HG03558 (cell line): ENCODE measurements around the gene BRSK1.
"Not testable (repeated sequence)": the region's sequence is repeated elsewhere in the genome, so short reads cannot be mapped to it uniquely, and the experiment has no call there.

Source experiments
- ATAC-seq: cut with Tn5 transposase; IDR thresholded peaks from one replicate; pipeline ENCODE4 v1.9.1; 2021; ENCODE audit warnings: moderate number of reproducible peaks; ENCODE audit not compliant: unreplicated experiment; ENCODE audit errors: extremely low read depth

The BRSK1 gene

DNA sequence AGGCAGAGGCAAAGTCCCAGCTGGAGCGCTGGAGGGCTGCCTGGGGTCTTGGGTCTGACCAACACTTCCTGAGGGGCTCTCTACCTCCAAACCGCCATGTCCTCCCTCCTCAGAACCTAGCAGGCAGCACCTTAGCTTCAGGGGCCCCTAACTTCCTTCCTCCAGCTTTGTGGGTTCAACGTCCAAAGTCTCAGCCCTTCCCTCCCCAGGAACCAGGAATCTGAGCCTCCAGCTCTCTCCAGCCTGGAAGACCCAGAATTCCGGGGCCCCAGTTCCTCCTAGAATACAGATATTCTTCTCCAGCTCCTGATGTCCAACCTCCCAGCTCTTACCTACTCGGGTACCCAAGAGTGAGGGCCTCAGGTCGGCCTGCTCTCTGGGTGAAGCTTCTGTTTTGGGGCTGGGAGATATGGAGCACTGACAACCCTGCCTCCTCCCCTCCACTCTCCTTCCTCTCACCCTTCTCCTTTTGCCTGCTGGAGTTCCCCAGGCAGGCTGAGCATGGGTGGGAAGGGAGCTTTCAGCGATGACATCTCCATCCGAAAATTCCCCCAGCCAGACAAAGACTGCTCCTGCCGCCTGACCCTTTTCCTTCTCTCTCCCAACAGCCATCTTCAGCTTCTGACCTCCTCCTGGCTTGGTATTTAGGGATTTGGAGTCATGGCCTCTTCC lies 37.8 kb downstream of the BRSK1 start:
- ATAC-seq = no peak

DNA sequence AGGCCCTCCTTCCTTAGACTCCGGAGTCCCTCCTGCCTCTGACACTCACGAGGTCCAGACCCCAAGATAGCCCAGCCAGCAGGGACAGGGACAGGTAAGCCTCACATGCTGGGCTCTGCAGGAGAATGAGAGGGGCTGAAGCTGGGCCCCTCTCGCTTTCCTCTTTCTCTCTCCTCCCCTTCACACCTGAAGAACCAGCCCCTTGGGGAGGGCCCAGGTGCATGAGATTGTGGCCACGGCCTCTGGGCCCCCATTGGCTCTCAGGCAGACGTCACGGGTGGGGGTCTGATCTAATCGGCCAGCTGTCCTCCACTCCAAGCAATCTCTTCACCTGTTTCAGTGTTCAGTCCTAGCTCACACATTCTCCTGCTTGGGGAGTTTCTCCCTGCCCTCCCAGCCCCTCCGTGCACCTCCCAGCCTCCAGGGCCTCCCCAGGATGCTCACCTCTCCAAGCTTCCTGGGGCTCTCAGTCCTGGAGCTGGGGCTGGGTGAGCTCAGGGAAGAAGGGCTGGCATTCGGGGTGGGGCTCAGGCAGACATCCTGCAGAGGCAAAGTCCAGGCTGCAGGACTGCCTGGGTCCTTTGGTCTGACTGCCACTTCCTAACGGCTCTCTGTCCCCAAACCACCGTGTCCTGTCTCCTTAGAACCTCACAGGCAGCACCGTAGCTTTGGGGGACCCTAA lies 38.5 kb downstream of the BRSK1 start:
- no peak for ATAC-seq

DNA sequence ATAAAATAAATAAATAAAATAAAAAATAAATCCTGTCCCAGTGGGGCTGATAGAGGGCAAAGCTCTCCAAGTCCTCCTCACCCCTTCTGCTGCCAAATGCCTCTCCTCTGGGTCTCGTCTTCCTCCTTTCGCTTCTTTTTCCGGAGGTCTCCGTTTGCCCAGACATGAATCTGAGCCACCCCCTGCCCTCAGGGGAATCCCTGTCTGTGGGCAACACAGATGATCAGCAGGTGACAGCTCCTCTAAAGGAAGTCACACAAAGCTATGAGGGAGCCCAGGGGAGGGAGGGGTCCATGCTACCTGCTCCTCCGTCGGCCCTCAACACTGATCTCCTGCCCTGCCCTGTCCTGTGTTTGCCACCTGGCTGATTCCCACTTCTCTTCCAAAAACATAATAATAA lies 40.9 kb downstream of the BRSK1 start:
- ATAC-seq = no peak

DNA sequence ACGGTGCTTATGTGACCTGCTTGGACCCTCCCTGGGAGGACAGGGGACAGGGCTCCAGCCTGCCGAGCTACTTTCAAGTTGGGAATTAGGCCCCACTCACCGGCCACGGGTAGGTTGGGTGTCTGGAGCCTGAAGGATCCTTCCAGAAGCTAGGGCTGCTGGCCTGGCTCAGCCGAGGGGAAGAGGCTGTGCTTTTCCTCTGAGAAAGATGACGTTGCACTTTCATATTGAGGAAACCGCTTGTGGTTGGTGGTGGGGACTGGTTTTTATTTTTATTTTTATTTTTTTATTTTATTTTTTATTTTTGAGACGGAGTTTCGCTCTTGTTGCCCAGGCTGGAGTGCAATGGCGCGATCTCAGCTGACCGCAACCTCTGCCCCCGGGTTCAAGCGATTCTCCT lies 41.4 kb downstream of the BRSK1 start, which contains the start of gene TMEM150B:
Gene TMEM150B (minus strand): TSS at position 170 of the 400 bp plus-strand sequence. CDS start 4,305 bp downstream, outside the sequence.
- no peak for ATAC-seq

DNA sequence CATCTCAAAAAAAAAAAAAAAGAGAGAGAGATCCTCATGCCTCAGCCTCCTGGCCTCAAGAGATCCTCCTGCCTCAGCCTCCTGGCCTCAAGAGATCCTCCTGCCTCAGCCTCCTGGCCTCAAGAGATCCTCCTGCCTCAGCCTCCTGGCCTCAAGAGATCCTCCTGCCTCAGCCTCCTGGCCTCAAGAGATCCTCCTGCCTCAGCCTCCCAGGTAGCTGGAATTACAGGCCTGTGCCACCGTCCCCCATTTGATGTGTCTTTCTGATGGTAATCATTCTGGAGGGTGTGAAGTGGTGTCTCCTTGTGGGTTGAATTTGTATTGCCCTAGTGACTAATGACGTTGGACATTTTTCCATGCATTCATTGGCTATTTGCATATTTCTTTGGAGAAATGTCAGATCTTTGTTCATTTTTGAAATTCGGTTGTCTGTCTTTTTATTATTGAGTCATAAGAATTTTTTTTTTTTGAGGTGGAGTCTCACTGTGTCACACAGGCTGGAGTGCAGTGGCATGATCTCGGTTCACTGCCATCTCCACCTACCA lies 45.0 kb downstream of the BRSK1 start:
- ATAC-seq = not testable (repeated sequence)

DNA sequence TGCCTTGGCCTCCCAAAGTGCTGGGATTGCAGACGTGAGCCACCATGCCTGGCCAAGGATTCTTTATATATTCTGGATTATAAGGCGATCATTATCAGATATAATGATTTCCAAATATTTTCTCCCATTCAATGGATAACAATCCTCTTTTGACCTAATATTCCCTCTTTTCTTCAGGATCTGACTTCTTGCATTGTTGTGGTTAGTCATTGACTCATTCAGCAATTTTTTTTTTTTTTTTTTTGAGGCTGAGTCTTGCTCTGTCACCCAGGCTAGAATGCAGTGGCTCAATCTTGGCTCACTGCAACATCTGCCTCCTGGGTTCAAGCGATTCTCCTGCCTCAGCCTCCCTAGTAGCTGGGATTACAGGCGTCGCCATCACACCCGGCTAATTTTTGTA lies 46.0 kb downstream of the BRSK1 start:
- not testable (repeated sequence) for ATAC-seq

DNA sequence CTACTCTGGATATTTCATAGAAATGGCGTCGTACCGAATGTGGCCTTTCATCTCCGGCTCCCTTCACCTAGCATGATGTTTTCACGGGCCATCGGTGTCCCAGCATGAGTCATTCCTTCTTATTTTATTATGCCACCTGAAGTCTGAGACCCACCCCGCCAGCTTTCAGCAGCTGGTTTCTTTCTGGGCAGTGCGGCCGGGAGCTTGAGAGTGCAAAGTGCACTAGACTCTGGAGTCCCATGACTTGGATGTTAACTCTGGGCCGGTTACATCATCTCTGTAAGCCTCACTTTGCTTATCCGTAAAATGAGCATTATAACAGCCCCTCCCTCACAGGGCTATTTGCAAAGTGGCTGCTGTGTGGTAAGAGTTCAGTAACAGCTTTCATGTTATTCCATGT lies 50.1 kb downstream of the BRSK1 start:
- ATAC-seq = no peak

DNA sequence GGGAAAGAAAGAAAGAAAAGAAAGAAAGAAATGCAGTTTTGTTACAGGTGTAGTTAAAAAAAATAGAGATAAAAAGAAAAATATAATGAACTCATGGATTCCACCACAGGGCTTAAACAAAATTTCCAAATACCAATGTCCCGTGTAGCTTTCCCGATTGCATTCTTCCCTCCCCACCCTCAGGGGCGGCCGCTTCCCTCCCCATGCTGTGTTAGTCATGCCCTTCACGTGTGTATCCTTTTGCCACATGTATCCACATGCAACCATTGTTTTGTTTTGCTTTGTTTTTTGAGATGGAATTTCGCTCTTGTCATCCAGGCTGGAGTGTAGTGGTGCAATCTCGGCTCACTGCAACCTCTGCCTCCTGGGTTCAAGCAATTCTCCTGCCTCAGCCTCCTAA lies 52.3 kb downstream of the BRSK1 start:
- ATAC-seq = no peak

DNA sequence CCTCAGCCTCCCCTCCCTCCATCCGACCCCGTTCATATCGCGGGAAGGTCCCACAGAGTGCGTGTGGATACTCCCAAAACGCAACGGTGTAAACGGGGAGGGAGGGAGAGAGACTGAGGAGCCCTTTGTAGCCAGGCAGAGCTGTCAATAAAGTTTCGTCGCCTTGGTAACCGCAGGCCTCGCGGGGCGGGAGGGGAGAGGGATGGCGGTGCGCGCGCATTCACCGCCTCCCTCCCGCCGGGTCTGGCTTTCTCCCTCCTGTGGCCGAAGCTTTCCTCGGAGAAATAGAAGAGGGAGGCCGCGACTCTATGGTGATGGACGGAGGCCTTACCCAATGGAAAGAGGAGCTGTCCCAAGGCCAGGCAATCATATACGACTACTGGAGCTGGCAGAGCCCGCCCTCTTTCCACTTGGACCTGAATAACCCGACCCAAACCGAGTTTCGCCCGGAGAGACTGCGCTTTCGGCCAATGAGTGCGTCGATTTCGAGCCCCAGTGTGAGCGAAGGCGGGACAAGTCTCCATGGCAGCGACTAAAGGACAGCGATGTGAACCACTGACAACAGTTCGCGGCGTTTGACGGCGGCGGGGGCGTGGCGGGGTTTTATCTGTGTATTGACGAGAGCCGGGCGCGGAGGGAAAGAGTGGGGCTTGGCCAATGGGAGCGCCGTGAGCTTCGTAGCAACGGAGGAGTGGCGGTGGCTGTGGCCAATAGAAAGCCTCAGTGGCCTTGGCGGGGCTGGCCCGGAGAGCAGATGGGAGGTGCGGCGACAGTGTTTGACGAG lies 55.5 kb downstream of the BRSK1 start, which contains the start of gene KMT5C:
Gene KMT5C (plus strand): TSS at position 772 of the 784 bp plus-strand sequence. CDS start 2,061 bp downstream, outside the sequence.
- ATAC-seq = peak; percentile 67

DNA sequence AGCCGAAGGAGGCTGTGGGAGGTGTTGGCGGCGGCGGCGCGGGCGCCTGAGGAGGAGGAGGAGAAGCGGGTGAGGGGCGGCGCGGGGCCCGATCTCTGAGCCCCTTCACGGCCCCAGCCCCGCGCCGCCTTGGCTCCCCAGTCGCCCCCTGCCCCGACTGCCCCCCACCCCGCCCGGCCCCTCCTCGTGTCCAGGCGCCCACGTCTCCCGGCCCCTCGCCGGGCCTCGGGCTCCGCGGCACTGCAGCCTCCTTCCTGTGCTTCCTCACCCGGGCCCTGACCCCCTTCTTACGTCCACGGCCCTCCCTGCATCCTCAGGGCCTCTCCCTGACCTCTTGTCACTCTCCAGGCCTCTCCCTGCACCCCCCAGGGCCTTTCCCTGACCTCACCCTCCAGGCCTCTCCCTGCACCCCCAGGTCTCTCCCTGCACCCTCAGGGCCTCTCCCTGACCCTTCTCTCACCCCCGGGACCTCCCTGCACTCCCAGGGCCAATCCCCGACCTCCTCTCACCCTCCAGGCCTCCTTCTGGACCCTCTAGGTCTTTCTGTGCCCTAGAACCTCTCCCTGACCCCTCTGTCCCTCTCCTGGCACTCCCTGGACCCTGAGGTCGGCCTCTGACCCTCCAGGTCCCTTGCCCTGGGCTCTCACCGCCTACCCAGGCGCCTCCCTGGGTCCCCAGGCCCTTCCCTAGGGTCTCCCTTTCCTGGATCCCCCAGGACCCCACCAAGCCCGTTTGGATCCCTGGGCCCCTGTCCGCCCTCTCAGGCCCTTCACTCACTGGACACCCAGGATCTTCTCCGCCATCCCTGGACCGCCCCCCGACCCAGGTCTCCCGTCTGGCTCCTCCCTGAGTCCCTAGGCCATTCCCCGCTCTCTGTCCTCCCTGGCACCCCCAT lies 56.3 kb downstream of the BRSK1 start:
- no peak for ATAC-seq

DNA sequence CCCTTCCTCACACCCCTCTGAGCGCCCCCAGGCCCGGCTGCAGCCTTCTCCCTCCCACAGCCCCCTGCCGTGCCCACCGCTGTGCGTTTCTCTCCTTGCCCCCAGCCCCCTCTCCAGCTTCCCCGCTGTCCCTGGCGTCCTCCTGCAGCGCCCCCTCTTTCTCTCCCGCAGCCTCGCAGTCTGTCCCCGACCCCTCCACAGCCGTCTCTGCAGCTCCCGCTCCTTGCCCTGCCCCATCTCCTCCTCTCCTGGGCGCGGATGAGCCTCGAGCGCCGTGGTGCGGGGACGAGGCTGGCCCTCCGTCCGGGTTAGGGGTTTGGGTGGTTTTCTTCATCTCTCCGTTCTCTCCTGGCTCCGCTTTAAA lies 57.0 kb downstream of the BRSK1 start:
- no peak for ATAC-seq

DNA sequence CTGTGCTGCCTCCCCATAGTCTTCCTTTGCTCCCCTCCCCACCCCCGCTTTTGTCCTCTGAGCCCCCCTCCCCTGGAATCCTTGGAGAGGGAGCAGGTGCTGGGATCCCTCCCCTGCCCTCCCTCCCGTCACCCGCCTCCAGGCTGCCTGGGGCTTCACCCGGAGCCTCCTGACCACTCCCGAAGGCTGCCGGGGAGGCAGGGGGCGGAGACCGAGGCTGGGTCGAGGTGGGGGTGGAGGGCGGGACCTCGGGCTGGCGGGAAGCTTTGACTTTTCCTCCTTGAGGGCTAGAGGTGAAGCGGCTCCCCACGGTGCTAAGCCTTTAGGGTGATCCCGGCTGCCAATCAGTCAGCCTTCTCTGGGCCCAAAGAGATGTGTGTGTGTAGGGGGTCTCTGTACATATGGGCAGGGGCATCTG lies 57.4 kb downstream of the BRSK1 start:
- ATAC-seq = no peak

DNA sequence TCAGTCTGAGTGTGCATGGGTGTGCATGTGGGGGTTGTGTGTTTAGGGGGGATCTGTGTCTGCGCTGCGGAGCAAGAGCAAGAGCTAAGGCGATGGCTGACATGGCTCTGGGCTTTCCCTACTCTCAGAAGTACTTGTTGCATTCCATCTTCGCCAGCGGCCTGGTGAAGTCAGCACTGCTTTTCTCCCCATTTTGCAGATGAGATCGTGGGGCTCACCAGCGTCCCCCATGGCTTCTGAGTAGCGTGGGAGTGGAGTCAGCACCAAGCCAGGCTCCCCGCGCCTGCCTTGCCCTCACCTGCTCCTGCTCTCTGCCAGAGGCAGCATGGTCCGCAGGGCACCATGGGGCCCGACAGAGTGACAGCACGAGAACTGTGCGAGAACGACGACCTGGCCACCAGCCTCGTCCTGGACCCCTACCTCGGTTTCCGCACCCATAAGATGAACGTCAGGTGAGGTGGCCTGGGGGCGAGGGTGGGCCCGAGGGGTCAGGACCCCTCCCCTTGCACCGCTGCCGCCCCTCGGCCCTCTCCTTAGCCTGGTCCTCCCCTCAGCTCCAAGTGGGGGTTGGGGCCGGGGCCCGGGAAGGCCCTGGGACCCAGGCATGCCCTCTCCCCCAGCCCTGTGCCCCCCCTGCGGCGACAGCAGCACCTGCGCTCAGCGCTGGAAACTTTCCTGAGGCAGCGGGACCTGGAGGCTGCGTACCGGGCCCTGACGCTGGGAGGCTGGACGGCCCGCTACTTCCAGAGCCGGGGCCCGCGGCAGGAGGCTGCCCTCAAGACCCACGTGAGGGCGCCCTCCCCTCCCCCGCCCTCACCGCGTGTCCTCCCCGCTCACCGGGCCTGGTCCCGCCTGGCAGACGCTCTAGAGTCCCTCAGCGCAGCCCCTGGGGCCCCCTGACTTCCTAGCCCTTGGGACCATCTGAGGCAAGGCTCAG lies 58.1 kb downstream of the BRSK1 start:
- ATAC-seq = no peak

DNA sequence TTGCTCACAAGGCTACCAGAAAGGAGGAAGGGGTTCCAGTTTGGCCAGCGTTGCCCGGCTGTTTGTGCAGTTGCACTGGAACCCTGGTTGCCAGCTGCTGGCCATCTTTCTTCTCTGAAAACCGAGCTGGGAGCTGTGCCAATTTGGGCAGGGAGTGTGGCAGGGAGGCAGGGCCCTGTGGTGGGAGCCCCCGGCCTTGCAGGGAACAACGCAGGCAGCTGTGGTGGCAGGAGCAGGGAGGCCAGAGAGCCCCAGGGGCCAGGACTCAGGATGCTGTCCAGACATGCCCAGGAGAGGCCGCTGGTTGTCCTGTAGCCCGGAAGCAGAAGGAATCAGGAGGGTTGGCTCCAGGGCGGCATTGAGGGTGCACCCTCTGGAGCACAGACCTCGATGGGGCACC lies 60.6 kb downstream of the BRSK1 start:
- ATAC-seq = no peak

DNA sequence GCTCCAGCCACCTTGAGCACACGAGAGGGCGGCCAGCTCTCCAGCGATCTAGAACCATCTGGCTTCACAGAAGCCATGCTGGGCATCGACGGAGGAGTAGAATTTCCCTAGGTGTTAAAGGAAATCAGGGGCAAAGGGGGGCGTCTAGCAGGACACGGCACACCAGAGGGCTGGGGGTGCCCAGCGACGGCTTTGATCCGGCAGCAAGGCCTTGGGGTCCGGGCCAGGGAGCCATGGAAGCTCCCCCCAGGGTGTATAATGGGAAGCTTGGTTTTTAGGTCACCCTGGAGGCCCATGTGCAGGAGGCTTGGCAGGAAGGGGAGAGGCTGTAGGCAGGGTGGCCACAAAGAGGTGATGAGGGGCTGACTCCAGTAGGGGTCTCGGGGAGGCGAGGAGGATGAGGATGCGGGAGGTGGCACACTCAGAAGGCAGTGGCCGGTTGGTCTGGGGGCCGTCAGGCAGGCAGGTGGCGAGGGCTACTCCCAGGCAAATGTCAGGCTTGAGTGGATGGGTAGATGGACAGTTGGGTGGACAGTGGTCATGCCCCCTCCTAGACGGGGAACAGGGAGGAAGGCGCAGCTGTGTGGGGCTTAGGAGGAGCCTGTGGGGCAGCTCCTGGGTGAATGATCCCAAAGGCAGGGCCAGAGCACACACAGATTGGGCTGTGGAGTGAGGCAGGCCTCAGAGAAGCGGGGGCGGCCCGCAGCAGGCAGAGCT lies 61.5 kb downstream of the BRSK1 start:
- no peak for ATAC-seq

DNA sequence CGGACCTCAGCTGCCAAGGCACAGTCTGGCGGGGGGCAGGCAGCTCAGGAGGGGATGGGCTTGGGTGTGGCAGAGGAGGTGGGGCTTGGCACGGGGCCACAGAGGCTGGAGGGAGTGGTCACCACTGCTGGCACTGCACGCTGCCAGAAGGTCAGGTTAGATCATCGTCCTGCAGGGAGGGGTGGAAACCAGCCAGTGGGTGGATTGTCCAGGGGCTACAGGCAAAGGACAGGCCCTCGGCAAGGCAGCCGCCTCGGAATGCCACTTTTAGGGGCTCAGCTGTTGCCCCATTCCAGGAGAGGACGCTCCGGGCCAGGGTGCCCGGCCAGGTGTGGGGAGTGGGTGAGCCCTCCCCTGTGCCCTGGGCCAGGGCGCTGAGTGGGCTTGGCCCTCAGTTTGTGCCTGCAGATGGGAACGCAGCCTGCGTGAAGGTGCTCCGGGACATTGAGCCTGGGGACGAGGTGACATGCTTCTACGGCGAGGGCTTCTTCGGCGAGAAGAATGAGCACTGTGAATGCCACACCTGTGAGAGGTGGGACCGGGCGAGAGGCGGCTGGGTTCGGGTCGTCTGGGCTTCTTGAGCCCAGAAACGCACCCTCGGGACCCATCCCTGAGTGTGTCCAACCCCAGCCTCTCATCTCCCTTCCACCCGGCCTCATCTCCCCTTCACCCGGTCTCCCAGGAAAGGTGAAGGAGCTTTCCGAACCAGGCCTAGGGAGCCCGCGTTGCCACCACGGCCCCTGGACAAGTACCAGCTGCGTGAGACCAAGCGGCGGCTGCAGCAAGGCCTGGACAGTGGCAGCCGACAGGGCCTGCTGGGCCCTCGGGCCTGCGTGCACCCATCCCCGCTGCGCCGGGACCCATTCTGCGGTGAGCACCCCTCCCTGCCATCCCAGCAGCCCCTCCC lies 62.3 kb downstream of the BRSK1 start:
- no peak for ATAC-seq
